Measurements from ENCODE around the gene PIP5K1B.

The PIP5K1B gene

DNA sequence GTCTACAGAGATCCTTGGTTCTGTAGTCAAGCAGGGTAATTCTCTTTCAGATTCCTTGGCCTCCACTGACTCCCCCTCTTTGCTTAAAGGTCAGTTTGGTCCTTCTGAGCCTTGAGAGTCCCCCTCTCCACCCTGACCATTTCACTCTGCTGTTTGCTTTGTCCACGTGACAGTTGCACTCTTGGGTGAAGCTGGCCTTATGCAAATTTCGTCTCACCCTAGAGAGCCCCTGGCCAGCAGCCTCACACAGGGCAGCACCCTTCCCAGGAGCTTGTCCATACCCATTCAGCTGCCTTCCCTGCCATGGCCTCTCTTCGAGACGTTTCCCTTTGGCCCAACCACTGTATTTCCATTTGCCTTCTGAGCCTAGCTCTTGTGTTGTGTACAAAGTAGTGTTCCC, 245.1 kb downstream of the PIP5K1B start:
- no peak overlapping the region for H3K9ac ChIP-seq (ENCODE audit: low read length)
- no peaks in the 10 kb centered on the region for H3K9me3 ChIP-seq (ENCODE audit: low read length)
- no peaks in the 10 kb centered on the region for H3K36me3 ChIP-seq (ENCODE audit: insufficient read depth, low read length)
- H3K27ac ChIP-seq (ENCODE audit: low read depth, low read length): peak overlapping the region; percentile 12
- H3K4me1 ChIP-seq (ENCODE audit: insufficient read depth, low read length): peaks cover 7% of the 10 kb centered on the region
- no peaks in the 10 kb centered on the region for H3K27me3 ChIP-seq (ENCODE audit: control insufficient read depth in 1 of 2, insufficient read depth in 2 of 2, low read length in 2 of 2)
- H3K4me3 ChIP-seq (ENCODE audit: low read depth in 1 of 2, low read length in 2 of 2): no peak overlapping the region

DNA sequence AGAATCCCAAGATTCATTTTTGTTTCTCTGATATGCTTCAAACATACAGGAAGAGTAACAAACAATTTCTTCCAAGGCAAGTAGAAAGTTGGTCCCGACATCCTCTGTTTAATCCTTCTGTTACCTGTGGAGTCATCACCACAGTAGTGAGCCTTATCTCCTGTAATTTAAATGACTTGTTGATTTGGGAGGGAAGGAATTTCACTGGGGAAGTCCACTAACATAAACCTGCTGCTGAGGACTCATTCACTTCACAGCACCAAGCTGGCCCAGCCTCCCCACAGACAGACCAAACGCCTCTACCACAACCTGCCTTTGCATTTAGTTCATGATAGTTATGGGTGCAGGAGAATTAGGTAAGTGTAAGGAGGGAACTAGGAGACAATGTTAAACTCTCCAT, 245.6 kb downstream of the PIP5K1B start:
- Histone ChIP-seq H3K9me3 (ENCODE audit: low read length) (no peaks in the 10 kb centered on the region), H3K27ac (ENCODE audit: low read depth, low read length) (peak overlapping the region; percentile 12), H3K4me1 (ENCODE audit: insufficient read depth, low read length) (peaks cover 11% of the 10 kb centered on the region), H3K9ac (ENCODE audit: low read length) (no peak overlapping the region), H3K4me3 (ENCODE audit: low read depth in 1 of 2, low read length in 2 of 2) (no peak overlapping the region), H3K36me3 (ENCODE audit: insufficient read depth, low read length) (no peaks in the 10 kb centered on the region), H3K27me3 (ENCODE audit: control insufficient read depth in 1 of 2, insufficient read depth in 2 of 2, low read length in 2 of 2) (no peaks in the 10 kb centered on the region)

DNA sequence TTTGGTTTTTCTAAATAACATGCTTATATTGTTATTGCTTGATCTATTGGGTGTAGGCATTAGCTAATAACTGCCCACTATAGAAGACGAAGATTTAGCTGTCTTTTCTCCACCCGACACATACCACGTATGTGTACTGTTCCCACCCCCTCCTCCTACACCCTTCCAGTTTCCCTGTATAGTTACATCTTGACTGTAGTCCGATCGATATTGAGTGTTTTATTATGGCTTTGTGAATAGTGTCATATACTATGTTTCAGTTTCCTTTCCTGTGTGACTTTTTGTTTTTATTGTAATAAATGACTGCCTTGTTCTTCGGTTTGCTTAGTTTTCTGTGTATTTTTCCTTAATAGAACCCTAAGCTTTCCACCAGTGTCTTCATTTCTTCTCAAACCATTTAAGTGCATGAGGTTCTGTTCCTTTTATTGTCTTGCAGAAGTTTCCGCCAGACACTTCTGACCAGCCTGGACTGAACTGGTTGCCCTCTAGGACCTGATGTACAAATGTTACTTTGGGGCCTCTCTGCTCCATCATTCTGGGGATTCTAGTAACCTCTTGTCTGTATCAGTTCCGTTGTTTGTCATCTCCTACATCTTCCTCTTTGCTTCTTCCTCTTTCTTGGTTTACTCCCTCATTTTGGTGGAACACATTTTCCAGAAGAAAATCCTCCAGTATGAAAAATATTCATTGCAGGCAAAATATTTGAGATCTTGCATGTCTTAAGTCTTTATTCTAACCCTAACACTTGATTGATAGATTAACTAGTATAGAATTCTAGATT, 247.0 kb downstream of the PIP5K1B start:
- no peak overlapping the region for H3K4me3 ChIP-seq (ENCODE audit: low read depth in 1 of 2, low read length in 2 of 2)
- no peaks in the 10 kb centered on the region for H3K36me3 ChIP-seq (ENCODE audit: insufficient read depth, low read length)
- peaks cover 11% of the 10 kb centered on the region for H3K4me1 ChIP-seq (ENCODE audit: insufficient read depth, low read length)
- H3K9me3 ChIP-seq (ENCODE audit: low read length): no peaks in the 10 kb centered on the region
- no peaks in the 10 kb centered on the region for H3K27me3 ChIP-seq (ENCODE audit: control insufficient read depth in 1 of 2, insufficient read depth in 2 of 2, low read length in 2 of 2)
- H3K9ac ChIP-seq (ENCODE audit: low read length): no peak overlapping the region
- H3K27ac ChIP-seq (ENCODE audit: low read depth, low read length): no peak overlapping the region

- no peak overlapping the region for H3K4me3 ChIP-seq (ENCODE audit: low read depth in 1 of 2, low read length in 2 of 2)
- peaks cover 11% of the 10 kb centered on the region for H3K4me1 ChIP-seq (ENCODE audit: insufficient read depth, low read length)
- H3K27ac ChIP-seq (ENCODE audit: low read depth, low read length): no peak overlapping the region
- H3K27me3 ChIP-seq (ENCODE audit: control insufficient read depth in 1 of 2, insufficient read depth in 2 of 2, low read length in 2 of 2): no peaks in the 10 kb centered on the region
- H3K9me3 ChIP-seq (ENCODE audit: low read length): no peaks in the 10 kb centered on the region
- H3K9ac ChIP-seq (ENCODE audit: low read length): no peak overlapping the region
- H3K36me3 ChIP-seq (ENCODE audit: insufficient read depth, low read length): no peaks in the 10 kb centered on the region
Observed at GRCh38 chr9:68953771-68954170, 248.7 kb downstream of the PIP5K1B start.

DNA sequence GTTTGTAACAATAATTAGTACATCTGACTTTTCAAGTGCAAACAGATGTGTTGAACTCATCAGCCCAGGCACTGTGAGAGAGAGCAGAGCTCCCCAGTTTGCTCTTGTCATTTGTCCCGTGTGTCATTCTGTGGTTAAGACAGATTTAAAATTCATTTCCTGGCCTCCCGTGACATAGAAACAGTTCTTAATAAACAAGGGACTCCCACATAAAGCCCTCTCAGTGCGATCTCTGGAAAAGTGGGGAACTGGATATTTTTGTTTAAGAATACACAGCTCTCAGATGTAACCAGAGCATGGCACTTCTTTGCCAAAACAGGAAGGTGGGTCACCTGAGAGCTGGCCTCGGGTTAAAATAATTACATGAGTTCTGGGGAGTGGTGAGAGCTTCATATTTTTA, 250.3 kb downstream of the PIP5K1B start:
- Histone ChIP-seq H3K4me1 (ENCODE audit: insufficient read depth, low read length) (peaks cover 11% of the 10 kb centered on the region), H3K9me3 (ENCODE audit: low read length) (no peaks in the 10 kb centered on the region), H3K9ac (ENCODE audit: low read length) (no peak overlapping the region), H3K27me3 (ENCODE audit: control insufficient read depth in 1 of 2, insufficient read depth in 2 of 2, low read length in 2 of 2) (no peaks in the 10 kb centered on the region), H3K4me3 (ENCODE audit: low read depth in 1 of 2, low read length in 2 of 2) (no peak overlapping the region), H3K36me3 (ENCODE audit: insufficient read depth, low read length) (no peaks in the 10 kb centered on the region), H3K27ac (ENCODE audit: low read depth, low read length) (no peak overlapping the region)

DNA sequence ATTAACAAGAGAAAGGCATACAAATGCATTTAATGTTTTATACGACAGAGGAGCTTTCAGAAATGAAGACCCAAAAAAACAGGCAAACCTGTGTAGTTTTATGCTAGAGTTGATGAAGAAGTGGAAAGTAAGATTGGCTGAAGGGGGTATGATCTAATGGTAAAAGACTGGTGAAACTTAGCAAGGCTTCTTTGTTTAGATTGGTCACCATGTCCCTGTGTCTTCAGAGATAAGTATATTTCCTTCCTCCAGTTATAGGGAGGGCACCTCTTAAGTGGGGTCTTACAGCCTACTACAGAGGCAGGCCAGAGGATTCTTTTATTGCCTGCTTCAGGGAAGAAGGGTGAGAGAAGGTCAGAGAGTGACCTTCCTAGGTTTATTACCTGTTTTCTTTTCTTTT, 252.4 kb downstream of the PIP5K1B start:
- H3K36me3 ChIP-seq (ENCODE audit: insufficient read depth, low read length): no peaks in the 10 kb centered on the region
- H3K27ac ChIP-seq (ENCODE audit: low read depth, low read length): no peak overlapping the region
- H3K9ac ChIP-seq (ENCODE audit: low read length): no peak overlapping the region
- H3K4me3 ChIP-seq (ENCODE audit: low read depth in 1 of 2, low read length in 2 of 2): no peak overlapping the region
- H3K9me3 ChIP-seq (ENCODE audit: low read length): no peaks in the 10 kb centered on the region
- H3K4me1 ChIP-seq (ENCODE audit: insufficient read depth, low read length): peaks cover 11% of the 10 kb centered on the region
- H3K27me3 ChIP-seq (ENCODE audit: control insufficient read depth in 1 of 2, insufficient read depth in 2 of 2, low read length in 2 of 2): no peaks in the 10 kb centered on the region

DNA sequence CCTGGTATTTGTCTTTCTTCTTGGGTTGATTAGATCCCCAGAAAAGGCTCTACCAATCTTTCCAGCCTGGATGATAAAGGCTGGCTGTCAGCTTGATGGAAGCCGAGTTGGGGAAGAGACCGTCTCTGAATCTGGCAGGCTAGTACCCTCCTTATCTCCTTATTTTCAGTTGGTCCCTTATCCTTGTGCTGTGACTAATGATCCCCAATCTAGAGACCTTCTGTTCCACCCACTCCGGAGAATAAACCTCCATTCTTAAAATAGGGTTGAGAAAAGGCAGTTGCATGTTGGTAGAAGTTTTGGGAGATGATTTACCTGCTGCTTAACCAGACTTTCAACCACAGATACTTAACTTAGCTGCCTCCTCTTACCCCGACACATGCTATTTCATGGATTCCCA, 256.5 kb downstream of the PIP5K1B start:
- Histone ChIP-seq H3K27ac (ENCODE audit: low read depth, low read length) (no peak overlapping the region), H3K4me3 (ENCODE audit: low read depth in 1 of 2, low read length in 2 of 2) (no peak overlapping the region), H3K27me3 (ENCODE audit: control insufficient read depth in 1 of 2, insufficient read depth in 2 of 2, low read length in 2 of 2) (no peaks in the 10 kb centered on the region), H3K9ac (ENCODE audit: low read length) (no peak overlapping the region), H3K4me1 (ENCODE audit: insufficient read depth, low read length) (peaks cover 14% of the 10 kb centered on the region), H3K36me3 (ENCODE audit: insufficient read depth, low read length) (no peaks in the 10 kb centered on the region), H3K9me3 (ENCODE audit: low read length) (no peaks in the 10 kb centered on the region)

GRCh38 chr9:68963416-68963815, 258.4 kb downstream of the PIP5K1B start:
- H3K27me3 ChIP-seq (ENCODE audit: control insufficient read depth in 1 of 2, insufficient read depth in 2 of 2, low read length in 2 of 2): no peaks in the 10 kb centered on the region
- peak overlapping the region; percentile 4 for H3K27ac ChIP-seq (ENCODE audit: low read depth, low read length)
- H3K9me3 ChIP-seq (ENCODE audit: low read length): no peaks in the 10 kb centered on the region
- no peak overlapping the region for H3K4me3 ChIP-seq (ENCODE audit: low read depth in 1 of 2, low read length in 2 of 2)
- no peak overlapping the region for H3K9ac ChIP-seq (ENCODE audit: low read length)
- H3K36me3 ChIP-seq (ENCODE audit: insufficient read depth, low read length): no peaks in the 10 kb centered on the region
- H3K4me1 ChIP-seq (ENCODE audit: insufficient read depth, low read length): peaks cover 14% of the 10 kb centered on the region

- no peak overlapping the region for H3K9ac ChIP-seq (ENCODE audit: low read length)
- H3K4me1 ChIP-seq (ENCODE audit: insufficient read depth, low read length): peaks cover 14% of the 10 kb centered on the region
- no peaks in the 10 kb centered on the region for H3K9me3 ChIP-seq (ENCODE audit: low read length)
- no peaks in the 10 kb centered on the region for H3K27me3 ChIP-seq (ENCODE audit: control insufficient read depth in 1 of 2, insufficient read depth in 2 of 2, low read length in 2 of 2)
- no peaks in the 10 kb centered on the region for H3K36me3 ChIP-seq (ENCODE audit: insufficient read depth, low read length)
- H3K27ac ChIP-seq (ENCODE audit: low read depth, low read length): peak overlapping the region; percentile 4
- no peak overlapping the region for H3K4me3 ChIP-seq (ENCODE audit: low read depth in 1 of 2, low read length in 2 of 2)
Observed at GRCh38 chr9:68964102-68964541, 259.1 kb downstream of the PIP5K1B start.

- H3K9me3 ChIP-seq (ENCODE audit: low read length): no peaks in the 10 kb centered on the region
- peaks cover 14% of the 10 kb centered on the region for H3K4me1 ChIP-seq (ENCODE audit: insufficient read depth, low read length)
- no peak overlapping the region for H3K4me3 ChIP-seq (ENCODE audit: low read depth in 1 of 2, low read length in 2 of 2)
- no peak overlapping the region for H3K27ac ChIP-seq (ENCODE audit: low read depth, low read length)
- H3K9ac ChIP-seq (ENCODE audit: low read length): no peak overlapping the region
- no peaks in the 10 kb centered on the region for H3K27me3 ChIP-seq (ENCODE audit: control insufficient read depth in 1 of 2, insufficient read depth in 2 of 2, low read length in 2 of 2)
- no peaks in the 10 kb centered on the region for H3K36me3 ChIP-seq (ENCODE audit: insufficient read depth, low read length)
Observed at GRCh38 chr9:68964765-68965164, 259.7 kb downstream of the PIP5K1B start.

DNA sequence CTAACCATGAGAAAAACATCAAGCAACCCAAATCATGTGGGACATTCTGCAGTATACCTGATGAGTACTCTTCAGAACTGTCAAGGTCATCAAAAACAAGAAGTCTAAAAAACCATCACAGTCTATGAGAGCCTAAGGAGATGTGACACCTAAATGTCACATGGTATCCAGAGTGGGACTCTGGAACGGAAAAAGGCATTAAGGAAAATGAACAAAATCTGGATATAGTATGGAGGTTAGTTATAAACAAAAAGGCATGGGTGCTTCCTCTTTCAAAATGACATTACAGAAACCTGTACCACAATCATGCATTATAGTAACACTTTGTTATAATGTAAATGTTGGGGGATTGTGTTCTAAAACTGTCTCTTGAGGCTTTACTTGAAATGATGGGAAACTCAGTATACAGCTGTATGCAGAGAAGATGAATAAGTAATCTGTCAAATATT, 261.5 kb downstream of the PIP5K1B start:
- Histone ChIP-seq H3K27ac (ENCODE audit: low read depth, low read length) (no peak overlapping the region), H3K9ac (ENCODE audit: low read length) (no peak overlapping the region), H3K9me3 (ENCODE audit: low read length) (no peaks in the 10 kb centered on the region), H3K36me3 (ENCODE audit: insufficient read depth, low read length) (no peaks in the 10 kb centered on the region), H3K4me3 (ENCODE audit: low read depth in 1 of 2, low read length in 2 of 2) (no peak overlapping the region), H3K27me3 (ENCODE audit: control insufficient read depth in 1 of 2, insufficient read depth in 2 of 2, low read length in 2 of 2) (no peaks in the 10 kb centered on the region), H3K4me1 (ENCODE audit: insufficient read depth, low read length) (peaks cover 14% of the 10 kb centered on the region)

- H3K9ac ChIP-seq (ENCODE audit: low read length): no peak overlapping the region
- no peak overlapping the region for H3K4me3 ChIP-seq (ENCODE audit: low read depth in 1 of 2, low read length in 2 of 2)
- H3K27ac ChIP-seq (ENCODE audit: low read depth, low read length): no peak overlapping the region
- H3K9me3 ChIP-seq (ENCODE audit: low read length): no peaks in the 10 kb centered on the region
- H3K4me1 ChIP-seq (ENCODE audit: insufficient read depth, low read length): peaks cover 14% of the 10 kb centered on the region
- H3K36me3 ChIP-seq (ENCODE audit: insufficient read depth, low read length): no peaks in the 10 kb centered on the region
- no peaks in the 10 kb centered on the region for H3K27me3 ChIP-seq (ENCODE audit: control insufficient read depth in 1 of 2, insufficient read depth in 2 of 2, low read length in 2 of 2)
Observed at GRCh38 chr9:68967800-68968199, 262.8 kb downstream of the PIP5K1B start.
